HUES64 (cell line): ENCODE measurements around the gene SFXN1.
A peak's percentile ranks its signal among the peaks of the same experiment; 100 is the strongest.

Experiments used
- H3K27ac ChIP-seq: 2 replicates; pipeline ENCODE4 v1.7.0; 2013; ENCODE audit warnings: low read depth, low read length, inconsistent platforms
- H3K27me3 ChIP-seq: 2 replicates; pipeline ENCODE4 v1.6.1; 2013; ENCODE audit warnings: mild to moderate bottlenecking, low read length; ENCODE audit not compliant: insufficient read depth
- H3K36me3 ChIP-seq: 2 replicates; pipeline ENCODE4 v1.6.1; 2013; ENCODE audit warnings: mild to moderate bottlenecking, low read length; ENCODE audit not compliant: insufficient read depth
- H3K4me1 ChIP-seq: 2 replicates; pipeline ENCODE4 v1.6.1; 2013; ENCODE audit warnings: mild to moderate bottlenecking, low read length, moderate library complexity; ENCODE audit not compliant: insufficient read depth
- H3K4me3 ChIP-seq: 2 replicates; pipeline ENCODE4 v1.5.1; 2013; ENCODE audit warnings: mild to moderate bottlenecking, low read length, moderate library complexity
- H3K9ac ChIP-seq: 2 replicates; pipeline ENCODE4 v1.6.1; 2013; ENCODE audit warnings: mild to moderate bottlenecking, low read depth, low read length
- H3K9me3 ChIP-seq: 2 replicates; pipeline ENCODE4 v1.6.1; 2013; ENCODE audit warnings: low read depth, low read length; ENCODE audit not compliant: insufficient read depth
- WGBS: fragments of 150-250, 120-280 bp; methylation state at CpG from one replicate; pipeline ENCODE4 v1.1.7; 2013; ENCODE audit warnings: missing lambda C conversion rate; 5-methylcytosine and 5-hydroxymethylcytosine counted together

Gene SFXN1

GRCh38 chr5:175557778-175558177, 79.4 kb downstream of the SFXN1 start:
- no peak overlapping the region; the same call in 1 of the 2 replicates for H3K27ac ChIP-seq
- WGBS, result 59% methylated on average over 5 of the region's 5 CpGs
- H3K9ac ChIP-seq, result no peak overlapping the region
- no peak overlapping the region for H3K4me3 ChIP-seq
- H3K4me1 ChIP-seq, result peaks cover 33% of the 10 kb centered on the region
- H3K36me3 ChIP-seq, result no peaks in the 10 kb centered on the region
- H3K9me3 ChIP-seq, result no peaks in the 10 kb centered on the region
- no peaks in the 10 kb centered on the region for H3K27me3 ChIP-seq

- H3K4me3 ChIP-seq, result no peak overlapping the region
- no peaks in the 10 kb centered on the region for H3K36me3 ChIP-seq
- peaks cover 33% of the 10 kb centered on the region for H3K4me1 ChIP-seq
- no peak overlapping the region for H3K27ac ChIP-seq
- H3K9ac ChIP-seq, result no peak overlapping the region
- no peaks in the 10 kb centered on the region for H3K9me3 ChIP-seq
- 94% methylated on average over 9 of the region's 9 CpGs for WGBS
- no peaks in the 10 kb centered on the region for H3K27me3 ChIP-seq
Observed at GRCh38 chr5:175558801-175559480, 80.6 kb downstream of the SFXN1 start.

GRCh38 chr5:175560011-175560410, 81.7 kb downstream of the SFXN1 start:
- Histone ChIP-seq H3K9me3 (no peaks in the 10 kb centered on the region), H3K36me3 (no peaks in the 10 kb centered on the region), H3K4me3 (no peak overlapping the region), H3K27me3 (no peaks in the 10 kb centered on the region), H3K9ac (no peak overlapping the region), H3K4me1 (peaks cover 32% of the 10 kb centered on the region), H3K27ac (no peak overlapping the region)
- WGBS, result 80% methylated on average over 1 of the region's 2 CpGs

GRCh38 chr5:175561085-175561484, 82.7 kb downstream of the SFXN1 start:
- Histone ChIP-seq H3K9me3 (no peaks in the 10 kb centered on the region), H3K36me3 (no peaks in the 10 kb centered on the region), H3K27me3 (no peaks in the 10 kb centered on the region), H3K4me3 (no peak overlapping the region), H3K27ac (no peak overlapping the region), H3K9ac (no peak overlapping the region), H3K4me1 (peaks cover 28% of the 10 kb centered on the region)
- 70% methylated on average over 5 of the region's 5 CpGs for WGBS

- no peaks in the 10 kb centered on the region for H3K9me3 ChIP-seq
- H3K27me3 ChIP-seq, result no peaks in the 10 kb centered on the region
- H3K36me3 ChIP-seq, result no peaks in the 10 kb centered on the region
- no peak overlapping the region for H3K9ac ChIP-seq
- no peak overlapping the region for H3K27ac ChIP-seq
- 81% methylated on average over 1 of the region's 1 CpG for WGBS
- peaks cover 19% of the 10 kb centered on the region; the same call in 1 of the 2 replicates for H3K4me1 ChIP-seq
- no peak overlapping the region for H3K4me3 ChIP-seq
Observed at GRCh38 chr5:175564716-175565115, 86.4 kb downstream of the SFXN1 start.

- no peak overlapping the region for H3K9ac ChIP-seq
- H3K4me3 ChIP-seq, result no peak overlapping the region
- H3K4me1 ChIP-seq, result peaks cover 9% of the 10 kb centered on the region; the same call in 1 of the 2 replicates
- H3K9me3 ChIP-seq, result no peaks in the 10 kb centered on the region
- no peaks in the 10 kb centered on the region for H3K36me3 ChIP-seq
- H3K27me3 ChIP-seq, result no peaks in the 10 kb centered on the region
- H3K27ac ChIP-seq, result no peak overlapping the region
- 96% methylated on average over 2 of the region's 2 CpGs for WGBS
Observed at GRCh38 chr5:175566697-175567096, 88.3 kb downstream of the SFXN1 start.

- Histone ChIP-seq H3K36me3 (no peaks in the 10 kb centered on the region), H3K9ac (no peak overlapping the region), H3K27me3 (0 out of 2 replicates have a peak, but pooled peaks cover 3% of the 10 kb centered on the region), H3K4me3 (no peak overlapping the region), H3K9me3 (no peaks in the 10 kb centered on the region), H3K4me1 (peaks cover 6% of the 10 kb centered on the region), H3K27ac (no peak overlapping the region)
- 81% methylated on average over 1 of the region's 1 CpG for WGBS
Observed at GRCh38 chr5:175567954-175568353, 89.6 kb downstream of the SFXN1 start.

GRCh38 chr5:175569701-175570100, 91.3 kb downstream of the SFXN1 start:
- 0 out of 2 replicates have a peak, but pooled peaks cover 5% of the 10 kb centered on the region for H3K27me3 ChIP-seq
- 92% methylated on average over 4 of the region's 4 CpGs for WGBS
- H3K27ac ChIP-seq, result no peak overlapping the region
- H3K4me1 ChIP-seq, result peaks cover 19% of the 10 kb centered on the region
- no peak overlapping the region for H3K9ac ChIP-seq
- H3K9me3 ChIP-seq, result no peaks in the 10 kb centered on the region
- no peak overlapping the region for H3K4me3 ChIP-seq
- no peaks in the 10 kb centered on the region for H3K36me3 ChIP-seq

- H3K36me3 ChIP-seq, result no peaks in the 10 kb centered on the region
- 83% methylated on average over 4 of the region's 4 CpGs for WGBS
- H3K4me1 ChIP-seq, result peaks cover 17% of the 10 kb centered on the region
- H3K27ac ChIP-seq, result no peak overlapping the region
- H3K9me3 ChIP-seq, result no peaks in the 10 kb centered on the region
- H3K27me3 ChIP-seq, result 0 out of 2 replicates have a peak, but pooled peaks cover 5% of the 10 kb centered on the region
- H3K9ac ChIP-seq, result no peak overlapping the region
- no peak overlapping the region for H3K4me3 ChIP-seq
Observed at GRCh38 chr5:175572886-175573285, 94.5 kb downstream of the SFXN1 start.

- peak overlapping the region; percentile 54; the same call in 1 of the 2 replicates for H3K27ac ChIP-seq
- H3K9me3 ChIP-seq, result no peaks in the 10 kb centered on the region
- H3K4me3 ChIP-seq, result peak overlapping the region; percentile 42
- peak overlapping the region; percentile 41; the same call in 1 of the 2 replicates for H3K9ac ChIP-seq
- no peaks in the 10 kb centered on the region for H3K36me3 ChIP-seq
- 0 out of 2 replicates have a peak, but pooled peaks cover 5% of the 10 kb centered on the region for H3K27me3 ChIP-seq
- WGBS, result 12% methylated on average over 15 of the region's 15 CpGs
- H3K4me1 ChIP-seq, result peaks cover 14% of the 10 kb centered on the region
Observed at GRCh38 chr5:175573493-175574269, 95.3 kb downstream of the SFXN1 start.

GRCh38 chr5:175575301-175575700, 96.9 kb downstream of the SFXN1 start:
- H3K36me3 ChIP-seq, result no peaks in the 10 kb centered on the region
- H3K4me3 ChIP-seq, result no peak overlapping the region
- peaks cover 14% of the 10 kb centered on the region for H3K4me1 ChIP-seq
- no peaks in the 10 kb centered on the region for H3K9me3 ChIP-seq
- WGBS, result 93% methylated on average over 2 of the region's 2 CpGs
- H3K9ac ChIP-seq, result no peak overlapping the region
- 0 out of 2 replicates have a peak, but pooled peaks cover 5% of the 10 kb centered on the region for H3K27me3 ChIP-seq
- no peak overlapping the region for H3K27ac ChIP-seq
